HepG2 (cell line): ENCODE results near the gene OR4D9. TPM values are rescaled to one million over a fixed set of nuclear protein-coding genes. Genes with fewer than 3 reads are reported as not detected.

Experiments
- ATAD3A ChIP-seq: sonication (generic); formaldehyde crosslinking; IDR thresholded peaks from 2 replicates; pipeline ENCODE4 v1.4.0; 2020; ENCODE audit warnings: missing genetic modification reagents
- ETV5 ChIP-seq: IDR thresholded peaks from 2 replicates; pipeline ENCODE4 v1.6.1; 2018; ENCODE audit warnings: missing biosample characterization, missing genetic modification reagents, inconsistent platforms, borderline replicate concordance
- FOXC1 ChIP-seq: sonication (generic); formaldehyde crosslinking; IDR thresholded peaks from 2 replicates; pipeline ENCODE4 v1.8.0; 2022; ENCODE audit warnings: mild to moderate bottlenecking, missing genetic modification reagents, borderline replicate concordance
- MBNL3 ChIP-seq: fragments of 250-450 bp; sonication (Bioruptor Pico); conservative IDR thresholded peaks from 2 replicates; pipeline ENCODE4 v1.8.0; 2022; ENCODE audit warnings: mild to moderate bottlenecking, inconsistent platforms
- NFAT5 ChIP-seq: sonication (generic); formaldehyde crosslinking; IDR thresholded peaks from 2 replicates; pipeline ENCODE4 v1.4.0; 2020; ENCODE audit warnings: missing genetic modification reagents
- NFATC3 ChIP-seq: sonication (generic); formaldehyde crosslinking; IDR thresholded peaks from 2 replicates; pipeline ENCODE4 v1.5.1; 2020; ENCODE audit warnings: mild to moderate bottlenecking, missing genetic modification reagents
- NKX3-1 ChIP-seq: sonication (generic); formaldehyde crosslinking; IDR thresholded peaks from 2 replicates; pipeline ENCODE4 v1.5.0; 2020; ENCODE audit warnings: missing genetic modification reagents
- NR0B2 ChIP-seq: sonication (generic); formaldehyde crosslinking; IDR thresholded peaks from 2 replicates; pipeline ENCODE4 v1.4.0; 2020; ENCODE audit warnings: mild to moderate bottlenecking, missing genetic modification reagents
- SATB2 ChIP-seq: sonication (generic); formaldehyde crosslinking; IDR thresholded peaks from 2 replicates; pipeline ENCODE4 v1.5.0; 2020; ENCODE audit warnings: missing genetic modification reagents
- ZFP36L1 ChIP-seq: sonication (generic); formaldehyde crosslinking; IDR thresholded peaks from 2 replicates; pipeline ENCODE4 v1.8.0; 2022; ENCODE audit warnings: mild to moderate bottlenecking, missing genetic modification reagents, moderate library complexity
- ZFP37 ChIP-seq: sonication (generic); formaldehyde crosslinking; IDR thresholded peaks from 2 replicates; pipeline ENCODE4 v1.4.0; 2020; ENCODE audit warnings: missing genetic modification reagents, borderline replicate concordance
- ZFX ChIP-seq: sonication (generic); formaldehyde crosslinking; IDR thresholded peaks from 2 replicates; pipeline ENCODE4 v1.4.0; 2020; ENCODE audit warnings: mild to moderate bottlenecking, low read depth, missing genetic modification reagents, moderate library complexity
- ZHX2 ChIP-seq, 2 experiments: sonication (generic) in 1 of 2; formaldehyde crosslinking in 1 of 2; IDR thresholded peaks; 2 replicates each; pipeline versions ENCODE4 v1.6.1 to v1.9.0; 2014 to 2022; ENCODE audit warnings: antibody characterized with exemption in 1 of 2, borderline replicate concordance in 1 of 2, inconsistent platforms in 1 of 2, low read depth in 1 of 2, missing genetic modification reagents in 1 of 2
- ZNF263 ChIP-seq: sonication (generic); formaldehyde crosslinking; IDR thresholded peaks from 2 replicates; pipeline ENCODE4 v1.4.0; 2020; ENCODE audit warnings: missing genetic modification reagents
- ZNF580 ChIP-seq: IDR thresholded peaks from 2 replicates; pipeline ENCODE4 v1.6.1; 2016; ENCODE audit warnings: low read depth, borderline replicate concordance
- ZNF746 ChIP-seq: sonication (generic); formaldehyde crosslinking; IDR thresholded peaks from 2 replicates; pipeline ENCODE4 v1.8.0; 2022; ENCODE audit warnings: mild to moderate bottlenecking, missing genetic modification reagents
- ZNF776 ChIP-seq: sonication (generic); formaldehyde crosslinking; IDR thresholded peaks from 2 replicates; pipeline ENCODE4 v1.4.0; 2020; ENCODE audit warnings: mild to moderate bottlenecking, missing genetic modification reagents
- polyA plus RNA-seq, 8 experiments: library from polyadenylated mRNA; depleted of rRNA in 3 of 8; stranded (reverse) in 7 of 8; unstranded in 1 of 8; fragments of >200 nt; fragmentation: Illumina TruSeq in 4 of 8; extraction: Trizol in 4 of 8; gene quantifications; 2 replicates each; pipeline versions ENCODE4 v1.2.1 to v1.2.3, GENCODE V29; 2011 to 2016; ENCODE audit warnings: low read depth in 4 of 8, missing spikeins in 1 of 8, mixed read lengths in 1 of 8; ENCODE audit not compliant: insufficient read depth in 1 of 8
- total RNA-seq, 5 experiments: library from RNA; depleted of rRNA; stranded (reverse); fragments of >200 nt; fragmentation: Illumina TruSeq; extraction: Trizol; gene quantifications; 2 replicates each; pipeline ENCODE4 v1.2.3, GENCODE V29; 2016; ENCODE audit warnings: low read depth in 1 of 5

OR4D9 gene
- total and polyA plus RNA-seq, 2 of the 13 experiments (the other 11 are each of a cell fraction or from before 2014, with no cell fraction given), result not detected

- TF ChIP-seq NKX3-1 (CRISPR knock-in tag), result 0 out of 2 replicates have a peak, but pooled peaks have one; percentile 29
- TF ChIP-seq ZNF776 (CRISPR knock-in tag), result no peak
- TF ChIP-seq ETV5, result no peak; the same call in 1 of the 2 replicates
- TF ChIP-seq FOXC1 (CRISPR knock-in tag), result no peak
- TF ChIP-seq SATB2 (CRISPR knock-in tag), result no peak; the same call in 1 of the 2 replicates
- TF ChIP-seq ZNF580, result 0 out of 2 replicates have a peak, but pooled peaks have one; percentile 31
- TF ChIP-seq ZFP37 (CRISPR knock-in tag), result no peak
- TF ChIP-seq MBNL3 (CRISPR knock-in tag), result no peak
- no peak for TF ChIP-seq ZNF746 (CRISPR knock-in tag)
- TF ChIP-seq ZFX (CRISPR knock-in tag), result no peak
- TF ChIP-seq NFAT5 (CRISPR knock-in tag), result no peak
- no peak for TF ChIP-seq ZNF263
- TF ChIP-seq ZFP36L1 (CRISPR knock-in tag), result no peak
- no peak for TF ChIP-seq ATAD3A (CRISPR knock-in tag)
- TF ChIP-seq NR0B2 (CRISPR knock-in tag), result no peak
- TF ChIP-seq ZHX2 (IDR thresholded peaks at IDR 0.05; ENCODE audit: low read depth), result no peak
- no peak for TF ChIP-seq ZHX2 (CRISPR knock-in tag; IDR thresholded peaks at IDR 0.05; ENCODE audit: borderline replicate concordance)
- no peak for TF ChIP-seq NFATC3 (CRISPR knock-in tag)
Measured at GRCh38 chr11:59556115-59556916, 45.0 kb downstream of the OR4D9 start (continued).
